Endothelial cell of umbilical vein (primary cell): Measurements from ENCODE around the gene IGFBP2. TPM values are rescaled to one million over a fixed set of nuclear protein-coding genes. Genes with fewer than 3 reads are reported as not detected.

ENCODE experiments used
- BruUV-seq: library from RNA; stranded (reverse); fragments of 400-500 nt; replicated peaks from 2 replicates; lab custom pipeline; 2021; lab: Mats Ljungman, UMichigan
- CTCF ChIA-PET: fragments of 300-600, 350-600 bp; sonication (Branson Sonifier 250); formaldehyde crosslinking; loops from one replicate; lab custom pipeline; 2021; ENCODE audit warnings: antibody characterized with exemption, inconsistent platforms; lab: Charles Lee
- POLR2A ChIA-PET: fragments of 300-600, 350-600 bp; sonication (Branson Sonifier 250); formaldehyde crosslinking; loops from one replicate; lab custom pipeline; 2021; ENCODE audit warnings: antibody characterized with exemption, inconsistent platforms; lab: Charles Lee
- DNase-seq: peaks from one replicate; pipeline ENCODE4 v3.0.0-alpha.2; 2011; ENCODE audit warnings: low read depth, low spot score
- FAIRE-seq: peaks from 2 replicates; lab custom pipeline; 2011; peaks lifted over from hg19 to GRCh38; lab: Jason Lieb, UNC
- H2AFZ ChIP-seq: 2 replicates; pipeline ENCODE4 v1.6.0; 2012; ENCODE audit warnings: low read depth, low read length, control low read depth, inconsistent platforms
- H3K27ac ChIP-seq: 2 replicates; pipeline ENCODE4 v1.5.1; 2011; ENCODE audit warnings: low read depth, mild to moderate bottlenecking, control low read depth, low read length, moderate library complexity; ENCODE audit not compliant: insufficient read depth
- H3K27me3 ChIP-seq, 2 experiments: 2 replicates each; pipeline versions ENCODE4 v1.6.0 to v1.6.1; 2011; ENCODE audit warnings: low read length in 2 of 2, mixed read lengths in 1 of 2; ENCODE audit not compliant: control insufficient read depth in 2 of 2, insufficient read depth in 2 of 2
- H3K36me3 ChIP-seq, 2 experiments: 2 replicates in 1 of 2; 3 replicates in 1 of 2; pipeline ENCODE4 v1.5.1; 2011; ENCODE audit warnings: low read length in 2 of 2, mild to moderate bottlenecking in 1 of 2, moderate library complexity in 1 of 2; ENCODE audit not compliant: control insufficient read depth in 2 of 2, insufficient read depth in 2 of 2; ENCODE audit errors: extremely low read depth in 1 of 2
- H3K4me1 ChIP-seq: 3 replicates; pipeline ENCODE4 v1.5.1; 2011; ENCODE audit warnings: mild to moderate bottlenecking, low read length; ENCODE audit not compliant: control insufficient read depth, insufficient read depth; ENCODE audit errors: extremely low read depth
- H3K4me2 ChIP-seq: 2 replicates; pipeline ENCODE4 v1.6.1; 2011; ENCODE audit warnings: low read length, control low read depth, mixed read lengths; ENCODE audit not compliant: insufficient read depth
- H3K4me3 ChIP-seq, 3 experiments: fragments of 200-600 bp in 1 of 3; sonication (generic), shearing (Covaris generic) in 1 of 3; replicated peaks in 1 of 3; 2 replicates each; pipeline ENCODE4 v1.5.1; 2011 to 2016; ENCODE audit warnings: control low read depth in 3 of 3, low read length in 3 of 3, mild to moderate bottlenecking in 2 of 3, inconsistent platforms in 1 of 3, low read depth in 1 of 3, moderate library complexity in 1 of 3; ENCODE audit not compliant: insufficient read depth in 1 of 3
- H3K79me2 ChIP-seq: 2 replicates; pipeline ENCODE4 v1.6.0; 2012; ENCODE audit warnings: low read length, inconsistent platforms; ENCODE audit not compliant: control insufficient read depth, insufficient read depth
- H3K9ac ChIP-seq: replicated peaks from 2 replicates; pipeline ENCODE3; 2011; ENCODE audit warnings: low read length, control low read depth; ENCODE audit not compliant: insufficient read depth; ENCODE audit errors: extremely low read depth
- H3K9me1 ChIP-seq: replicated peaks from 3 replicates; pipeline ENCODE4 v1.6.0; 2011; ENCODE audit warnings: mild to moderate bottlenecking, low read length; ENCODE audit not compliant: control insufficient read depth, insufficient read depth; ENCODE audit errors: extremely low read depth
- H3K9me3 ChIP-seq: replicated peaks from 2 replicates; pipeline ENCODE4 v1.5.1; 2012; ENCODE audit warnings: low read length, inconsistent platforms; ENCODE audit not compliant: control insufficient read depth, insufficient read depth
- H4K20me1 ChIP-seq: replicated peaks from 2 replicates; pipeline ENCODE3; 2011; ENCODE audit warnings: mild to moderate bottlenecking, low read length; ENCODE audit not compliant: control insufficient read depth, insufficient read depth; ENCODE audit errors: extremely low read depth
- EZH2 ChIP-seq: IDR thresholded peaks from 2 replicates; pipeline ENCODE4 v1.6.1; 2012; ENCODE audit warnings: borderline replicate concordance, low read depth, mild to moderate bottlenecking, moderate library complexity, low read length, inconsistent platforms; ENCODE audit not compliant: severe bottlenecking
- FOS ChIP-seq: IDR thresholded peaks from 2 replicates; pipeline ENCODE4 v1.6.1; 2011; ENCODE audit warnings: mild to moderate bottlenecking, low read length, moderate library complexity, borderline replicate concordance; ENCODE audit not compliant: insufficient read depth
- GATA2 ChIP-seq: IDR thresholded peaks from 2 replicates; pipeline ENCODE4 v1.7.0; 2011; ENCODE audit warnings: low read depth, mild to moderate bottlenecking, moderate library complexity, mixed read lengths, low read length; ENCODE audit not compliant: insufficient read length, insufficient read depth
- JUN ChIP-seq: IDR thresholded peaks from 2 replicates; pipeline ENCODE4 v1.6.1; 2011; ENCODE audit warnings: borderline replicate concordance, low read depth; ENCODE audit not compliant: insufficient read length, insufficient read depth
- MYC ChIP-seq: IDR thresholded peaks from one replicate; pipeline ENCODE4 v1.6.1; 2011; ENCODE audit warnings: mild to moderate bottlenecking, low read depth, low read length
- POLR2A ChIP-seq: IDR thresholded peaks from 2 replicates; pipeline ENCODE4 v1.6.1; 2012; ENCODE audit warnings: low read depth, mild to moderate bottlenecking, control low read depth, low read length
- POLR2AphosphoS5 ChIP-seq: IDR thresholded peaks from 2 replicates; pipeline ENCODE4 v1.6.1; 2012; ENCODE audit warnings: low read depth, mild to moderate bottlenecking, control low read depth, low read length, moderate library complexity; ENCODE audit not compliant: insufficient read depth
- dilution Hi-C: fragments of 300-500 bp; cut with MboI; formaldehyde crosslinking; loops from one replicate; pipeline ENCODE4 v1.15.0; 2019; ENCODE audit warnings: low sequenced_read_pairs; ENCODE audit not compliant: extremely low pct_ligation_motif_present
- intact Hi-C: fragments of 100-400 bp; cut with micrococcal nuclease; formaldehyde crosslinking; loops from one replicate; pipeline ENCODE4 v1.10.0; 2022
- polyA plus RNA-seq, 4 experiments: library from polyadenylated mRNA; depleted of rRNA in 3 of 4; stranded (reverse) in 3 of 4; unstranded in 1 of 4; fragments of >200 nt; gene quantifications; 2 replicates each; pipeline versions ENCODE4 v1.2.1 to v1.2.3, GENCODE V29; 2011 to 2012; ENCODE audit warnings: missing spikeins in 1 of 4
- total RNA-seq: library from RNA; stranded (reverse); gene quantifications from 2 replicates; pipeline ENCODE4 v1.2.3, GENCODE V29; 2021
- TF ChIP-seq, protein P1 (sequence below), 2 donors: IDR thresholded peaks; 1 replicate in 1 of 2; 2 replicates in 1 of 2; pipeline ENCODE4 v1.5.1; 2011; ENCODE audit warnings: low read length in 2 of 2, mild to moderate bottlenecking in 2 of 2, moderate library complexity in 2 of 2, control low read depth in 1 of 2, inconsistent platforms in 1 of 2, low read depth in 1 of 2; ENCODE audit not compliant: insufficient read depth in 1 of 2; ENCODE audit errors: extremely low read depth in 1 of 2
- TF ChIP-seq, protein P2 (sequence below): IDR thresholded peaks from 2 replicates; pipeline ENCODE4 v1.6.1; 2011; ENCODE audit not compliant: insufficient read depth, insufficient read length

IGFBP2 gene
- total and polyA plus RNA-seq, 2 donors (not counting 3 experiments of a cell fraction or from before 2014, with no cell fraction given): 212 to 261 TPM

GRCh38 chr2:216676630-216677029 lies 43.4 kb downstream of the IGFBP2 start:
- H3K9me3 ChIP-seq: no peaks in the 10 kb centered on the region
- CTCF ChIA-PET: interaction anchor here (0.8 kb wide), 1 partner anchor 834 kb away, joined by 3 read pairs; no protein-coding TSS in a partner anchor
- POLR2A ChIA-PET: no interaction called here

More at GRCh38 chr2:216676630-216677029, 43.4 kb downstream of the IGFBP2 start:
- Histone ChIP-seq H3K9me1 (no peaks in the 10 kb centered on the region), H4K20me1 (no peaks in the 10 kb centered on the region), H3K4me3 (no peak overlapping the region), H3K4me2 (no peak overlapping the region), H3K27ac (no peak overlapping the region), H3K36me3 (no peaks in the 10 kb centered on the region), H3K4me1 (no peaks in the 10 kb centered on the region), H2AFZ (no peak overlapping the region), H3K27me3 (peaks cover 0 to 15% of the 10 kb centered on the region in 2 experiments), H3K9ac (no peak overlapping the region), H3K79me2 (no peaks in the 10 kb centered on the region)
- TF ChIP-seq JUN (no peak), FOS (no peak), POLR2AphosphoS5 (no peak), GATA2 (no peak), MYC (no peak), POLR2A (no peak), EZH2 (no peak)
- TF ChIP-seq, protein P1, sequence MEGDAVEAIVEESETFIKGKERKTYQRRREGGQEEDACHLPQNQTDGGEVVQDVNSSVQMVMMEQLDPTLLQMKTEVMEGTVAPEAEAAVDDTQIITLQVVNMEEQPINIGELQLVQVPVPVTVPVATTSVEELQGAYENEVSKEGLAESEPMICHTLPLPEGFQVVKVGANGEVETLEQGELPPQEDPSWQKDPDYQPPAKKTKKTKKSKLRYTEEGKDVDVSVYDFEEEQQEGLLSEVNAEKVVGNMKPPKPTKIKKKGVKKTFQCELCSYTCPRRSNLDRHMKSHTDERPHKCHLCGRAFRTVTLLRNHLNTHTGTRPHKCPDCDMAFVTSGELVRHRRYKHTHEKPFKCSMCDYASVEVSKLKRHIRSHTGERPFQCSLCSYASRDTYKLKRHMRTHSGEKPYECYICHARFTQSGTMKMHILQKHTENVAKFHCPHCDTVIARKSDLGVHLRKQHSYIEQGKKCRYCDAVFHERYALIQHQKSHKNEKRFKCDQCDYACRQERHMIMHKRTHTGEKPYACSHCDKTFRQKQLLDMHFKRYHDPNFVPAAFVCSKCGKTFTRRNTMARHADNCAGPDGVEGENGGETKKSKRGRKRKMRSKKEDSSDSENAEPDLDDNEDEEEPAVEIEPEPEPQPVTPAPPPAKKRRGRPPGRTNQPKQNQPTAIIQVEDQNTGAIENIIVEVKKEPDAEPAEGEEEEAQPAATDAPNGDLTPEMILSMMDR (IDR thresholded peaks at IDR 0.05; ENCODE audit: extremely low read depth in 1 of 2, insufficient read depth in 1 of 2, low read depth in 1 of 2, low read length in 2 of 2): no peak
- TF ChIP-seq, protein P2, sequence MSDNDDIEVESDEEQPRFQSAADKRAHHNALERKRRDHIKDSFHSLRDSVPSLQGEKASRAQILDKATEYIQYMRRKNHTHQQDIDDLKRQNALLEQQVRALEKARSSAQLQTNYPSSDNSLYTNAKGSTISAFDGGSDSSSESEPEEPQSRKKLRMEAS: no peak
- BruUV-seq: no TSS peak
- intact Hi-C loops: no loop called here
- FAIRE-seq (no peak), DNase-seq (no peak)
- dilution Hi-C loops: no loop called here
